RCC 7860 (cell line): Measurements from ENCODE around the gene RNASE11.
"Not testable (repeated sequence)": the region's sequence is repeated elsewhere in the genome, so short reads cannot be mapped to it uniquely, and the experiment has no call there.

Experiments used
- DNase-seq: peaks from one replicate; pipeline ENCODE4 v3.0.0-alpha.2; 2015; ENCODE audit warnings: low spot score
- FAIRE-seq: peaks from 2 replicates; lab custom pipeline; 2012; peaks lifted over from hg19 to GRCh38; lab: Jason Lieb, UNC

RNASE11 gene

GRCh38 chr14:20587489-20588154, at the start of gene RNASE11:
RNASE11 (minus strand) TSS chr14:20588001.
- DNase-seq (no peak), FAIRE-seq (no peak)

GRCh38 chr14:20632831-20633691, 45.3 kb upstream of the RNASE11 start:
- FAIRE-seq (no peak), DNase-seq (peak; percentile 86)

- FAIRE-seq: no peak
These were observed 44.6 kb upstream of the RNASE11 start for GRCh38 chr14:20632448-20632830.

GRCh38 chr14:20631880-20632389, 44.1 kb upstream of the RNASE11 start:
- DNase-seq (peak; percentile 31), FAIRE-seq (no peak)

More at GRCh38 chr14:20632448-20632830, 44.6 kb upstream of the RNASE11 start:
- DNase-seq: no peak

GRCh38 chr14:20631023-20631879, 43.5 kb upstream of the RNASE11 start:
- FAIRE-seq: no peak
- peak; percentile 53 for DNase-seq

GRCh38 chr14:20630340-20631022, 42.7 kb upstream of the RNASE11 start:
- FAIRE-seq: no peak
- DNase-seq: peak; percentile 54

- no peak for FAIRE-seq
These were observed 40.5 kb upstream of the RNASE11 start for GRCh38 chr14:20628063-20628854.

GRCh38 chr14:20627346-20628027, 39.7 kb upstream of the RNASE11 start:
- FAIRE-seq: no peak
- no peak for DNase-seq

More at GRCh38 chr14:20628063-20628854, 40.5 kb upstream of the RNASE11 start:
- no peak for DNase-seq

- no peak for FAIRE-seq
These were observed 38.5 kb upstream of the RNASE11 start for GRCh38 chr14:20626274-20626673.

GRCh38 chr14:20624495-20625070, 36.8 kb upstream of the RNASE11 start:
- DNase-seq: no peak
- FAIRE-seq: no peak

More at GRCh38 chr14:20626274-20626673, 38.5 kb upstream of the RNASE11 start:
- DNase-seq: no peak

GRCh38 chr14:20623798-20624197, 36.0 kb upstream of the RNASE11 start:
- FAIRE-seq (no peak), DNase-seq (no peak)

GRCh38 chr14:20622816-20623291, 35.1 kb upstream of the RNASE11 start:
- no peak for FAIRE-seq

GRCh38 chr14:20620798-20621478, 33.1 kb upstream of the RNASE11 start:
- FAIRE-seq (no peak), DNase-seq (no peak)

More at GRCh38 chr14:20622816-20623291, 35.1 kb upstream of the RNASE11 start:
- DNase-seq: no peak

GRCh38 chr14:20619688-20620087, 31.9 kb upstream of the RNASE11 start:
- not testable (repeated sequence) for FAIRE-seq, DNase-seq

- FAIRE-seq (no peak), DNase-seq (no peak)
These were observed 30.5 kb upstream of the RNASE11 start for GRCh38 chr14:20618271-20618749.

- DNase-seq: no peak
- no peak for FAIRE-seq
These were observed 29.6 kb upstream of the RNASE11 start for GRCh38 chr14:20617138-20618003.

- FAIRE-seq: no peak
- no peak for DNase-seq
These were observed 28.2 kb upstream of the RNASE11 start for GRCh38 chr14:20615996-20616395.
